WERI-Rb-1 (cell line): ENCODE results near the gene BEND6.

Experiments used
- DNase-seq: peaks from one replicate; pipeline ENCODE4 v3.0.0-alpha.2; 2020
- H3K27ac ChIP-seq: fragments of 250-450 bp; sonication (Bioruptor Pico); 2 replicates; pipeline ENCODE4 v1.5.1; 2020; ENCODE audit warnings: mild to moderate bottlenecking, moderate library complexity
- H3K27me3 ChIP-seq: fragments of 250-450 bp; sonication (Bioruptor Pico); 2 replicates; pipeline ENCODE4 v1.5.1; 2021; ENCODE audit warnings: mild to moderate bottlenecking, low read depth, moderate library complexity; ENCODE audit not compliant: insufficient read depth, severe bottlenecking
- H3K36me3 ChIP-seq: fragments of 250-450 bp; sonication (Bioruptor Pico); 2 replicates; pipeline ENCODE4 v1.5.1; 2020; ENCODE audit warnings: mild to moderate bottlenecking, moderate library complexity
- H3K4me3 ChIP-seq: 2 replicates; pipeline ENCODE4 v1.5.1; 2011; ENCODE audit warnings: low read depth, mild to moderate bottlenecking, control low read depth, low read length
- H3K9me3 ChIP-seq: fragments of 250-450 bp; sonication (Bioruptor Pico); 2 replicates; pipeline ENCODE4 v1.5.1; 2021; ENCODE audit warnings: mild to moderate bottlenecking, moderate library complexity; ENCODE audit not compliant: severe bottlenecking
- CTCF ChIP-seq: IDR thresholded peaks from 2 replicates; pipeline ENCODE4 v1.5.1; 2011; ENCODE audit warnings: low read depth, mild to moderate bottlenecking, control low read depth, inconsistent platforms, low read length

BEND6 gene

DNA sequence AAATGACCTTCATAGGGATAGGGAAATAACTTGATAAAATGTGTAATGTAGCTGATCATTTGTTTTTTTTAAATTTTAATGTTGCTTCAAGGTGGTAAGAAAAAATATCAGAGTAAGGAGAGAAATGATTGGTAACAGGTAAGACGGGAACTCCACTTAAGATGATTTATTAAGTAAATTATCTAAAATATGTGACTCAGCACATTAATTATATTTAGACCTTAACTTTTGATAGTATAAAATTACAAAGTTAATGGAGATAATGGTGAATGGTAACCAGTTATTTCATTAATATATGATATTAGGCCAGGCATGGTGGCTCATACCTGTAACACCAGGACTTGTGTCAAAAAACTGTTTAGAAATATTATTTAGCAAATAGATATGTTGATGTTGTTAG lies 10.2 kb downstream of the BEND6 start:
- Histone ChIP-seq H3K9me3 (no peaks in the 10 kb centered on the region), H3K4me3 (no peak overlapping the region), H3K36me3 (no peaks in the 10 kb centered on the region), H3K27me3 (no peaks in the 10 kb centered on the region), H3K27ac (no peak overlapping the region)
- no peak for TF ChIP-seq CTCF
- DNase-seq = no peak

GRCh38 chr6:56970849-56971248 lies 15.9 kb downstream of the BEND6 start:
- no peaks in the 10 kb centered on the region for H3K36me3 ChIP-seq
- H3K9me3 ChIP-seq = no peaks in the 10 kb centered on the region
- no peak for TF ChIP-seq CTCF
- DNase-seq = no peak
- no peak overlapping the region for H3K4me3 ChIP-seq
- H3K27ac ChIP-seq = no peak overlapping the region
- H3K27me3 ChIP-seq = no peaks in the 10 kb centered on the region

GRCh38 chr6:56977192-56977591 lies 22.3 kb downstream of the BEND6 start:
- Histone ChIP-seq H3K27ac (no peak overlapping the region), H3K4me3 (no peak overlapping the region), H3K36me3 (no peaks in the 10 kb centered on the region), H3K27me3 (no peaks in the 10 kb centered on the region), H3K9me3 (peaks cover 15% of the 10 kb centered on the region)
- TF ChIP-seq CTCF = no peak
- DNase-seq = no peak

- no peaks in the 10 kb centered on the region for H3K27me3 ChIP-seq
- H3K4me3 ChIP-seq = no peak overlapping the region
- H3K9me3 ChIP-seq = peaks cover 15% of the 10 kb centered on the region
- no peaks in the 10 kb centered on the region for H3K36me3 ChIP-seq
- no peak for DNase-seq
- no peak for TF ChIP-seq CTCF
- no peak overlapping the region for H3K27ac ChIP-seq
Measured at GRCh38 chr6:56978530-56978929, 23.6 kb downstream of the BEND6 start.

GRCh38 chr6:56984361-56984760 lies 29.5 kb downstream of the BEND6 start:
- H3K27ac ChIP-seq = no peak overlapping the region
- H3K36me3 ChIP-seq = no peaks in the 10 kb centered on the region
- no peak overlapping the region for H3K4me3 ChIP-seq
- no peak for DNase-seq
- no peaks in the 10 kb centered on the region for H3K9me3 ChIP-seq
- TF ChIP-seq CTCF = no peak
- no peaks in the 10 kb centered on the region for H3K27me3 ChIP-seq

GRCh38 chr6:56984884-56985283 lies 30.0 kb downstream of the BEND6 start:
- no peaks in the 10 kb centered on the region for H3K36me3 ChIP-seq
- no peak for TF ChIP-seq CTCF
- DNase-seq = no peak

More at GRCh38 chr6:56984884-56985283, 30.0 kb downstream of the BEND6 start:
- H3K27me3 ChIP-seq = no peaks in the 10 kb centered on the region
- no peaks in the 10 kb centered on the region for H3K9me3 ChIP-seq
- H3K4me3 ChIP-seq = no peak overlapping the region
- H3K27ac ChIP-seq = no peak overlapping the region
